ENCODE measurements around the gene RAB28.

RAB28 gene

GRCh38 chr4:13452927-13453579, 31.1 kb downstream of the RAB28 start:
- no peak for DNase-seq (ENCODE audit: low read depth)
- no peak for TF ChIP-seq CTCF (conservative IDR thresholded peaks at IDR 0.05; ENCODE audit: low read depth, low read length)
- no peak overlapping the region for H3K4me3 ChIP-seq (ENCODE audit: low read depth, low read length)

GRCh38 chr4:13449590-13449989, 34.5 kb downstream of the RAB28 start:
- H3K4me3 ChIP-seq (ENCODE audit: low read depth, low read length): no peak overlapping the region
- DNase-seq (ENCODE audit: low read depth): no peak
- no peak for TF ChIP-seq CTCF (conservative IDR thresholded peaks at IDR 0.05; ENCODE audit: low read depth, low read length)

- no peak for TF ChIP-seq CTCF (conservative IDR thresholded peaks at IDR 0.05; ENCODE audit: low read depth, low read length)
- no peak overlapping the region for H3K4me3 ChIP-seq (ENCODE audit: low read depth, low read length)
- DNase-seq (ENCODE audit: low read depth): no peak
Measured at GRCh38 chr4:13445841-13446790, 38.0 kb downstream of the RAB28 start.

GRCh38 chr4:13441506-13441905, 42.6 kb downstream of the RAB28 start:
- no peak for TF ChIP-seq CTCF (conservative IDR thresholded peaks at IDR 0.05; ENCODE audit: low read depth, low read length)
- DNase-seq (ENCODE audit: low read depth): no peak
- no peak overlapping the region for H3K4me3 ChIP-seq (ENCODE audit: low read depth, low read length)

GRCh38 chr4:13436962-13437361, 47.2 kb downstream of the RAB28 start:
- H3K4me3 ChIP-seq (ENCODE audit: low read depth, low read length): no peak overlapping the region
- TF ChIP-seq CTCF (conservative IDR thresholded peaks at IDR 0.05; ENCODE audit: low read depth, low read length): no peak
- DNase-seq (ENCODE audit: low read depth): no peak

GRCh38 chr4:13432453-13432852, 51.7 kb downstream of the RAB28 start:
- no peak overlapping the region for H3K4me3 ChIP-seq (ENCODE audit: low read depth, low read length)
- peak; percentile 66 for DNase-seq (ENCODE audit: low read depth)
- TF ChIP-seq CTCF (conservative IDR thresholded peaks at IDR 0.05; ENCODE audit: low read depth, low read length): no peak
